MG63 (cell line): ENCODE measurements around the gene NEK1. TPM values are rescaled to one million over a fixed set of nuclear protein-coding genes. Genes with fewer than 3 reads are reported as not detected.
A peak's percentile ranks its signal among the peaks of the same experiment; 100 is the strongest.

ENCODE experiments used
- DNase-seq: peaks from one replicate; pipeline ENCODE4 v3.0.0-alpha.2; 2020
- H3K27me3 ChIP-seq: fragments of 250-450 bp; sonication (Bioruptor Pico); 2 replicates; pipeline ENCODE4 v1.5.1; 2020; ENCODE audit warnings: mild to moderate bottlenecking, moderate library complexity
- H3K36me3 ChIP-seq: fragments of 250-450 bp; sonication (Bioruptor Pico); 2 replicates; pipeline ENCODE4 v1.5.1; 2020; ENCODE audit warnings: mild to moderate bottlenecking, moderate library complexity
- H3K4me3 ChIP-seq: fragments of 250-450 bp; sonication (Bioruptor Pico); 2 replicates; pipeline ENCODE4 v1.5.1; 2020; ENCODE audit warnings: mild to moderate bottlenecking, moderate library complexity
- H3K9me3 ChIP-seq: fragments of 250-450 bp; sonication (Bioruptor Pico); 2 replicates; pipeline ENCODE4 v1.5.1; 2020; ENCODE audit warnings: mild to moderate bottlenecking, moderate library complexity
- total RNA-seq: library from RNA; depleted of rRNA; stranded (reverse); fragments of >200 nt; shearing (Covaris generic); gene quantifications from 2 replicates; pipeline ENCODE4 v1.2.3, GENCODE V29; 2014; ENCODE audit warnings: low replicate concordance; rRNA removed

NEK1 gene, protein sequence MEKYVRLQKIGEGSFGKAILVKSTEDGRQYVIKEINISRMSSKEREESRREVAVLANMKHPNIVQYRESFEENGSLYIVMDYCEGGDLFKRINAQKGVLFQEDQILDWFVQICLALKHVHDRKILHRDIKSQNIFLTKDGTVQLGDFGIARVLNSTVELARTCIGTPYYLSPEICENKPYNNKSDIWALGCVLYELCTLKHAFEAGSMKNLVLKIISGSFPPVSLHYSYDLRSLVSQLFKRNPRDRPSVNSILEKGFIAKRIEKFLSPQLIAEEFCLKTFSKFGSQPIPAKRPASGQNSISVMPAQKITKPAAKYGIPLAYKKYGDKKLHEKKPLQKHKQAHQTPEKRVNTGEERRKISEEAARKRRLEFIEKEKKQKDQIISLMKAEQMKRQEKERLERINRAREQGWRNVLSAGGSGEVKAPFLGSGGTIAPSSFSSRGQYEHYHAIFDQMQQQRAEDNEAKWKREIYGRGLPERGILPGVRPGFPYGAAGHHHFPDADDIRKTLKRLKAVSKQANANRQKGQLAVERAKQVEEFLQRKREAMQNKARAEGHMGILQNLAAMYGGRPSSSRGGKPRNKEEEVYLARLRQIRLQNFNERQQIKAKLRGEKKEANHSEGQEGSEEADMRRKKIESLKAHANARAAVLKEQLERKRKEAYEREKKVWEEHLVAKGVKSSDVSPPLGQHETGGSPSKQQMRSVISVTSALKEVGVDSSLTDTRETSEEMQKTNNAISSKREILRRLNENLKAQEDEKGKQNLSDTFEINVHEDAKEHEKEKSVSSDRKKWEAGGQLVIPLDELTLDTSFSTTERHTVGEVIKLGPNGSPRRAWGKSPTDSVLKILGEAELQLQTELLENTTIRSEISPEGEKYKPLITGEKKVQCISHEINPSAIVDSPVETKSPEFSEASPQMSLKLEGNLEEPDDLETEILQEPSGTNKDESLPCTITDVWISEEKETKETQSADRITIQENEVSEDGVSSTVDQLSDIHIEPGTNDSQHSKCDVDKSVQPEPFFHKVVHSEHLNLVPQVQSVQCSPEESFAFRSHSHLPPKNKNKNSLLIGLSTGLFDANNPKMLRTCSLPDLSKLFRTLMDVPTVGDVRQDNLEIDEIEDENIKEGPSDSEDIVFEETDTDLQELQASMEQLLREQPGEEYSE (N-terminal part only)
- 2.1 and 2.4 TPM in 2 replicates for total RNA-seq

DNA sequence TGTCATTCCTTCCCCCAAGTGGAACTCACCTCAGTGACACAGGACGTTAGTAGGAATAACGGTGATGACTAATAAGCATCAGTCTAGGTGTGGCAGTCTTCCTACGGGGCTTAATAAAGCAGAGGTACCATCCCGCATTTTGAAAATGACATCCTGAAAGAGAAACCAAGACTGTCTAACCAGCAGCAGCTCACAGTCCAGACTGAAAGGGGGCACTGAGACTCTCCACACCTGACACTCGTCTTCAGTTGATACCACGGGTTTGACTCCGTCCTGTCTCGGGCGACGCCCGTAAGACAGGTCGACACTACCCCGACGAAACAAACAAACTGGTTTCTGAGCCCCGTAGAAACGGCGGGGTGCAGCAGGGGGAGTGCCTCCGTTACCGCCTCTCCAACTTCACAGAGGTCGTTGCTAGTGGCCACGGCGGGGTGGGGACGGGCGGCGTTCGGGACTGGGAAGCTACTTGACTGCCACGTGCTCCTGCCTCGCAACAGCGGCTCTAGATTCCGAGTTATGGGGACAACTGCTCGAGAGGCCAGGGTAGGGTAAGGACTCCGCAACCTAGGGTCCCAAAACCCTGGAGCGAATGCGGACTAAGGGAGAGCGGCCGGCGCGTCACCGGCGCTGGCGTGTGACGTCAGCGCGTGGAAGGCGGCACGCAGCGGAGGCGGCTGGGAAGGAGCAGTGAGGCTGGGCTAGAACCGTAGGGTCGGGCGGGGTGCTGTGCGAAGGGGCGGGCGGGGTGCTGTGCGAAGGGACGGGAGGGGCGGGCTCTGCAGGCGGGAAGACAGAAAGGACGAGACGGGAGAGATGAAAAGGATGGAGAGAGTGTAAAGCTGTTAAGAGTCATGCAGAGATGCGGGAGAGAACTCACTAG, at the start of gene NEK1:
NEK1 (minus strand) TSS at position 593 of the 880 bp plus-strand sequence. CDS start 9,953 bp downstream, outside the sequence.
- no peaks in the 10 kb centered on the region for H3K27me3 ChIP-seq
- H3K36me3 ChIP-seq: no peaks in the 10 kb centered on the region
- peak; percentile 87 for DNase-seq
- peak within 1 kb of the TSS; percentile 91 for H3K4me3 ChIP-seq
- no peaks in the 10 kb centered on the region for H3K9me3 ChIP-seq

DNA sequence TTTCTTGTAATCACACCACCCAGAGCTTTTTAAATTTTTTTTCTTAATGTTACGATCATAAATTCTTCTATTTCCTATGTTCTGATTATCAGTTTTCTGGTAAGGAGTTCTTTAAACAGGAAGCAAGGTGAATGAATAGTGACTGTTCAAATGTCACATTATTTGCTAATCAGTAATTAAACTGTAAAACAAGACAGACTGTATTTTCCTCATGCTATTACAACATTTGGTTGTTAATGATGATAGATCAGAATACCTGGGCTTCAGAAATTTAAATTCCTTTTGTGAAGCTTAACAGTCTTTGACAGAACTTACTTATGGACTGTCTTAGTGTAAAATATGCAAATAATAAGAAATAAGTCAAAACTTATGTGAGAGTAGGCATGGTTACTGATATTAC, 49.4 kb upstream of the NEK1 start:
- no peaks in the 10 kb centered on the region for H3K9me3 ChIP-seq
- no peaks in the 10 kb centered on the region for H3K27me3 ChIP-seq
- no peak overlapping the region for H3K4me3 ChIP-seq
- no peak for DNase-seq
- no peaks in the 10 kb centered on the region for H3K36me3 ChIP-seq

DNA sequence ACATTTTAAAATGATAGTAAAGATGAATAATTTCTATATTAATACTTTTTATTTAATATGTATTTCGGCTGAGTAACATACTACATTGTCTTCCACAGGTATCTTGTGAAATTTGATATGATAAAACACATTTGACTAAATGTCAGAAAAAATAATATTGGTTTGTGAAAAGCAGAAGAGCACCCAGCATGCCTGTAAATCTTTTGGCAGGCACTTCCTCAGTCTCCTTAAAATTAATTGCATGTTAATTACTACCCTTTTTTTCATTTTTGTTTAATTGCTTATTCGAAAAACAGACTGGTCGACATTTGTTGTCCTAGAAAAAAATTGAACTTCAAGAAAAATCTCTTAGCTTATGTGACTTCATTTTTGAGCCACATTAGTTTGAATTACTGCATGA, 48.5 kb upstream of the NEK1 start:
- no peaks in the 10 kb centered on the region for H3K27me3 ChIP-seq
- H3K36me3 ChIP-seq: no peaks in the 10 kb centered on the region
- no peak for DNase-seq
- H3K9me3 ChIP-seq: no peaks in the 10 kb centered on the region
- H3K4me3 ChIP-seq: peak overlapping the region; percentile 45

DNA sequence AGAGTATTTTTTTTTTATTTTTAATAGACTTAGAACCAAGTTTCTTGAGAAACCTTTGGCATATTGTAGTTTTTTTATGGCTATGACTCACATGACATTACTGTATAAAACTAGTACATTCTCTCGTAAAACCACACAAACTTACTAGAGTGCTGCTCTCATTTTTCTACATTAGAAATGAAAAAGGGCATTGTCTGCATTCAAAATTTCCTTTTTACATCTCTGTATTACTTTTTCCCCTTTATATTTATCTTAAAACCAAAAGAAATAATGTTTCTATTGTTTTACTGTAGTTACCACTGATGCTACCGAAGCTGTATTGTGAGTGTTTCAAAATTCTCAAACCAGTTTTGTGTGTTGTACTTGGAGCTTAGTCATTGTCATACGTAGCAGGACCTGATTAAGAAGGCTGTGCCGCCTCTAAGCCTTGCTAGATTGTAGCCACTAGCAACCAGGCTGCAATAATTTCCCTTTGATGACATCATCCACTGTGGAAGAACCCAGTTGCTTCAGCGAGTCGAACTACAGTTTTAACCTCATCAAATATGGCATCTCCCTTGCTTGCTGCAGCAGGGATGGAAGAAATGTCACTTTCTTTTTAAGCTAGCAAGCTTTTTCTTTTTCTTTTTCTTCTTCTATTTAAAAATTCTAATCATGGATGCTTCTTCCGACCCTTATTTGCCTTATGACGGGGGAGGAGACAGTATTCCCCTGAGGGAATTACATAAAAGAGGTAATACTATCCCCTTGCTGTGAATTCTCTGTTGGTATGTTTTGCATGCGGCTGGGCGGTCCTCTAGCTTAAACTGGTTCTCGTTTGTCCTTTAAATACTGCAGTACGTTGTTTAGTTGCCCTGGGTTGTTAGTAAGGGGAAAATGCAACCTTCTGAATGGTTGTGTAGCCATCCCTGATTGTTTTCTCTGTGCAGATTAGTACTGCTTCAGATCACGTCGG, 47.6 kb upstream of the NEK1 start:
- Histone ChIP-seq H3K27me3 (no peaks in the 10 kb centered on the region), H3K4me3 (peak overlapping the region; percentile 45), H3K36me3 (no peaks in the 10 kb centered on the region), H3K9me3 (no peaks in the 10 kb centered on the region)
- peak; percentile 69 for DNase-seq

DNA sequence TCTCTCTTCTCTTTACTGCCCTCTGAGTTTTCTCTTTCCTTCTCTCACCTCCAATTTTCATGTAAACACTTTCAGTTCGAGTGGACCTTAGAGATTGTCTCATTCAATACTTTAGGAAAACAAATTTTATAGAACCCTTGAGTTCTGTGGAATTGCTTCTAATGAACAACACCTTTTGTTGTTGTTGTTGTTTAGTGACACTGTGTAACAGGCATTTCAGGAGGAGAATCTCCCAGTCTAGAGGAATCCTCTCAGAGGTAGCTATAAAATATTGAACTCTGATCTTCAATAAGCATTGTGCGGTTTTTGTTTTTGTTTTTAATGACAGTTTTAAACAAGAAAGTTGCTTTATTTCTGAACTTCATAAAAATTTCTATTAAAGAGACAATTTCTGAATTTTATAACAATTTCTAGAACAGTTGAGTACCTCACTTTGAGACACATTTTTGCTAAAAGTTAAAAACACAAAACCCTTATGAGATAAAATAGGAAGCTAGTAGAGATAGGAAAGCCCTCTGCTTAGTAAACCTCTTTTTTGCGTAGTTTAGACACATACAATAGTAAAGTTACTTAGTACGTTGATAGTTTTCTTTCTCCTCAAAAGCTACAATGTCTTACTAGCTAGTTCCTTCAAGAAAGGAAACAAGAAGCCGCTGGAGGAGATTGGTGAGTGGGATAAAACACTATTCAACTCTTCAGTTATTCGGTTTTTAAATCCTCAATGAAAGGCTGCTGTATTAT, 46.8 kb upstream of the NEK1 start:
- H3K36me3 ChIP-seq: no peaks in the 10 kb centered on the region
- H3K4me3 ChIP-seq: peak overlapping the region; percentile 45
- H3K27me3 ChIP-seq: no peaks in the 10 kb centered on the region
- DNase-seq: no peak
- no peaks in the 10 kb centered on the region for H3K9me3 ChIP-seq

DNA sequence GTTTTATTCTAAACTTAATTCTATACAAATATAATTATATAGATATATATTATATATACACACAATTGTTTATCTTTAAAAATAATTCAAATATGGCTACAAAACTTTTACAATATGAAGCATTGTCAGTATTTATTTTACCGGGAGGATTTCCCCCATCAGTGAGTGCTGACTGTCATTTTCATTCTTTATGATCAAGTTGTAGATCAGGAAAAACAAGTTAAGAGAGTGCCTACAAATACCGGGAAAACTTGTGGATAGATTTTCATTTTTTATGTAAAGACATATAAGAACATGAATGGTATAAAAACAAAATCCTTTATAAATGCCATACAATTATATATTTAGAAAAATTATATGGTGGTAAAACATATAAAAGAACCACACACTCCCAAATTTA, 45.8 kb upstream of the NEK1 start:
- Histone ChIP-seq H3K9me3 (no peaks in the 10 kb centered on the region), H3K27me3 (no peaks in the 10 kb centered on the region), H3K36me3 (no peaks in the 10 kb centered on the region), H3K4me3 (no peak overlapping the region)
- no peak for DNase-seq

DNA sequence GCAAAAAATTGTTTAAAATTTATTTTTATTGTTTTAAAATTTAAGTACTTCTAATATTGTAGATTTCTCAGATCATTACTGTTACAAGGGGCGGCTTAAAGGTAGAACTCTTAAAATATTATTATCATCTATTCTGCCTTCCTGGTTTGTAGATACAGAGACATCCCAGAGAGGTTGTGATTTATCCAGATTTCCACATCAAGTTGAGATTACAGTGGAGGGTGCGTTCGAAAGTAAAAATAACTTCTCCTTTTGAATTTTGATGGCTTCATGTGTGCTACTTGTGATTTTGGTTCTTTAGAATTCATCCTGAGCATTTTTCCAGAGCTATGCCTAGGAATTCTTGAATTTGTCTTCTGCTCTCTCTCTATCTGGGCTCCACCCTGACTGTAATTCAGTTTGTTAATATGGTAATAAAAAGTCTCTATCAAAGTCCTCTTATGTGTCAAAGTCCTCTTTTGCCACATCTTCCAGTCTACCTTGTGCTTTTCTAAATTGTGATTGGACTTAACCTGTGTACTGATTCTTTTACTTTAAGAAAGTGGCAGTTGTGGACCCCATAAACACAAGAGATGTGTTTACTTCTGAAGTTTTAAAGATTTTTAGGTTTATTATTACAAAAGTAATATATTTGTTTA, 45.2 kb upstream of the NEK1 start:
- DNase-seq: no peak
- H3K9me3 ChIP-seq: no peaks in the 10 kb centered on the region
- no peak overlapping the region for H3K4me3 ChIP-seq
- H3K27me3 ChIP-seq: no peaks in the 10 kb centered on the region
- H3K36me3 ChIP-seq: no peaks in the 10 kb centered on the region

DNA sequence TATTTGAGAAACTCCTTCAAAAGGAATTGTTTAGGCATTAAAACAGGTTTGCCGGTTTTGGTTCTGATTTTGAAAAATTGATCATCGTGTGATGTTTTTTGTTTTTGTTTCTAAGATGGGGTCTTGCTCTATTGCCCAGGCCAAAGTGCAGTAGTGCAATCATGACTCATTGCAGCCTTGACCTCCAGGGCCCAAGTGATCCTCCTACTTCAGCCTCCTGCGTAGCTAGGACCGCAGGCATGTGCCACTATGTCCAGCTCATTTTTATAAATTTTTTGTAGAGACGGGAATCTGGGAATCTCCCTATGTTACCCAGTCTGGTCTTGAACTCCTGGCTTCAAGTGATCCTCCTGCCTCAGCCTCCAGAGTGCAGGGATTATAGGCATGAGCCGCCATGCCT, 43.0 kb upstream of the NEK1 start:
- Histone ChIP-seq H3K4me3 (no peak overlapping the region), H3K36me3 (no peaks in the 10 kb centered on the region), H3K9me3 (no peaks in the 10 kb centered on the region), H3K27me3 (no peaks in the 10 kb centered on the region)
- no peak for DNase-seq

DNA sequence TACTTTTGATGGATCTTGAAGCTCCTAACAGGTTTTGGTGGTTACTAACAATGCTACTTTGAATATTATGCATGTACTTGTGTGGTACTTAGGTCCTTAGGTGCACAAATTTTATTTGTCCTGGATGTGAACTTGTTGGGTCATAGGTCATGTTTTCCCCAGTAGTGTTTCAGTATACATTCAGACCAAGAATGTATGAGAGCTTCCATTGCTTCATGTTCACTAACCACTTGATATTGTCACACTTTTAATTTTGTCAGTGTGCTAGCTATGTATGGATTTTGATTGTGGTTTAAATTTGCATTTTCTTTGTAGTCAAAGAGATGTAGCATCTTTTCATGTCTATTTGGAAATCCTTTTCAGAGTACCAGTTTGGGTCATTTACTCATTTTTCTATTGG, 40.2 kb upstream of the NEK1 start:
- DNase-seq: no peak
- Histone ChIP-seq H3K4me3 (no peak overlapping the region), H3K36me3 (no peaks in the 10 kb centered on the region)

DNA sequence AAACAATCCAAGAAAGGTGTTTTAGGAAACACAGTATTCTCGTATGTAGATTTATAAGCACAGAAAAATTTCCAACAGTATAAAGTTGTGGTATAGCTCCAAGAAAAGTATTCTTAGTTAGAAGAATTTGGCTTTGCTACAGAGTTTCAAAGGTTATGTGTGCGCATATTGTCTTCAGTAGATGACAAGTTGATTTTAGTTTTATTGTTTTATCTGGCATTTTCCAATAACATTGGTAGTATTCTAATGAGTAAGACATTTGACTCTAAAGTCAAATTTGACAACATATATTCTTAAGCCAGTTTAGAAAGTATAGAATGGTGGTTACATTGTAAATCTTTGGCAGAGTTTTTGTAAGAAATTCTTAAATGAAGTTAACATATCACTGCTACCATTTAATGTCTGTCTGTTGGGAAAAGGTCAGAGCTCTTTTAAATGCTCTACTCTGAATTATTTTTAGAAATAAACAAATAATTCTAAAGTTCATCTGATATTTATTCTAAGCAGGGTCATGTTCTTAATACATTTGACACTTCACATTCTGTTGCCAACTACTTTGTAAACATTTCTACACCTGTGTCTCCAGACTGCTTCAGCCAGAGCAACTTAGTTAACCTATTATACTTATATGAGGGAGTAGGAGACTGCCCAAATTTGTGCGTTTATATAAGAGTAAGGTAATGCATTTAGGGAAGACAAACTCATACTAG, 38.0 kb upstream of the NEK1 start:
- no peaks in the 10 kb centered on the region for H3K27me3 ChIP-seq
- H3K4me3 ChIP-seq: no peak overlapping the region
- DNase-seq: no peak
- no peaks in the 10 kb centered on the region for H3K36me3 ChIP-seq
- H3K9me3 ChIP-seq: no peaks in the 10 kb centered on the region

More for the DNA sequence above, 40.2 kb upstream of the NEK1 start:
- no peaks in the 10 kb centered on the region for H3K27me3 ChIP-seq
- no peaks in the 10 kb centered on the region for H3K9me3 ChIP-seq

DNA sequence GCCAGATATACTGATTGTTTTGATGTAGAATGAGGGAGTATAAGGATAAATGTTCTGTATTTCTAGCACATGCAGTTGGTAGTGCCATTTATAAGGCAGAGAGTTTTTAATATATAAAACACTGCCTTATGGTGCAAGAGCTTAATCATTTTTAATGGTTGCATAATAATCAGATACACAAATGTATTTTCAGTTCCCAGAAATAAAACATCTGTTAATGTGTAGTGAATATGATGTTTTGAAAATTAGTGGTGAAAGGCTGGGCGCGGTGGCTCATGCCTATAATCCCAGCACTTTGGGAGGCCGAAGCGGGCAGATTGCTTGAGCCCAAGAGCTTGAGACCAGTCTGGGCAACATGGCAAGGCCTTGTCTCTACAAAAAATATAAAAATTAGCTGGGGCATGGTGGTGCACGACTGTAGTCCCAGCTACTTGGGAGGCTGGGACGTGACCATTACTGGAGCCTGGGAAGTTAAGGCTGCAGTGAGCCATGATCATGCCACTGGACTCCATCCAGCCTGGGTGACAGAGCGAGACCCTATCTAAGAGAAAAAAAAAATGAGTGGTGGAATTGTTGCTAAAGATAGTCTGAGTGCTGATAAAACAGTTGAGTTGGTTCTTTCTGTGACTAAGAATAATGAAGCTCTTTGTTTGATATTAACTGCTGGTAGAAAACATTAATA, 37.3 kb upstream of the NEK1 start:
- no peak overlapping the region for H3K4me3 ChIP-seq
- H3K9me3 ChIP-seq: no peaks in the 10 kb centered on the region
- H3K36me3 ChIP-seq: no peaks in the 10 kb centered on the region
- no peak for DNase-seq
- H3K27me3 ChIP-seq: no peaks in the 10 kb centered on the region

DNA sequence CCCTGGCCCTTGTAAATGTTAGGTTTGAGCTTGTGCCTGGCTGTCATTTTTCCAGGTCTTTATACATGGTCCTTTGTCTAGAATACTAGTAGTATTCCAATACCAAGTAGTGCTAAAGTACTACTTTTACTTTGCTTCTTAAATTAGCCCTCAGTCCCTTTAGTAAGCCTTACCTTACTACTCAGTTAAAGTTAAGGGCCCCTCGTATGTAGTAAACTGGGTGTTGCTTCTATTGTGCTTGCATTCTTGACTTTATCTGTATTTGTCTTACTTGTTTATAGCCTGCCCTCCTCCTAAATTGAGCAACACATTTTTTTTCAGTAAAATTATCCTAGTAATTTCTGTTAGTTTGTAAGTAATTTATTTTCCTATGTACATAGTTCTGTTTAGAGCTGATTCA, 33.2 kb upstream of the NEK1 start:
- DNase-seq: no peak
- no peaks in the 10 kb centered on the region for H3K9me3 ChIP-seq
- H3K4me3 ChIP-seq: no peak overlapping the region
- H3K27me3 ChIP-seq: no peaks in the 10 kb centered on the region
- H3K36me3 ChIP-seq: no peaks in the 10 kb centered on the region

DNA sequence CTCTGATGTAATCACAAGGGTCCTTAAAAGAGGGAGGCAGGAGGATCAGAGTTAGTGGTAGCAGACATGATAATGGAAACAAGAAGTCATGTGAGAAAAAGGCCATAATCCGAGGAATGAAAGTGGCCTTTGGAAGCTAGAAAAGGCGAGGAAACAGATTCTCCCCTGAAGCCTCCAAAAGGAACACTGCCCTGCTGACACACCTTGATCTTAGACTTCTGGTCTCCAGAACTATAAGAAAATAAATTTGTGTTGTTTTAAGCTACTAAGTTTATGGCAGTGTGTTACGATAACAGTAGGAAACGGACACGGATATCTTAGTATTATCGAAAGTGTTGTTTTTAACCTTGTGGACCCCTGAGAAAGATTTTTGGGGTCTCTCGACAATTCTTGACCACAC, 32.4 kb upstream of the NEK1 start:
- Histone ChIP-seq H3K4me3 (no peak overlapping the region), H3K27me3 (no peaks in the 10 kb centered on the region), H3K9me3 (no peaks in the 10 kb centered on the region), H3K36me3 (no peaks in the 10 kb centered on the region)
- no peak for DNase-seq
